Measurements from ENCODE around the gene FURIN.
"Not testable (repeated sequence)": the region's sequence is repeated elsewhere in the genome, so short reads cannot be mapped to it uniquely, and the experiment has no call there.

The FURIN gene

GRCh38 chr15:90868261-90868689, at the start of gene FURIN:
Gene FURIN, plus strand, starts transcription at chr15:90868588. Its CDS starts 7,153 bp downstream, at chr15:90875741.
- no peak for DNase-seq (ENCODE audit: low spot score)

DNA sequence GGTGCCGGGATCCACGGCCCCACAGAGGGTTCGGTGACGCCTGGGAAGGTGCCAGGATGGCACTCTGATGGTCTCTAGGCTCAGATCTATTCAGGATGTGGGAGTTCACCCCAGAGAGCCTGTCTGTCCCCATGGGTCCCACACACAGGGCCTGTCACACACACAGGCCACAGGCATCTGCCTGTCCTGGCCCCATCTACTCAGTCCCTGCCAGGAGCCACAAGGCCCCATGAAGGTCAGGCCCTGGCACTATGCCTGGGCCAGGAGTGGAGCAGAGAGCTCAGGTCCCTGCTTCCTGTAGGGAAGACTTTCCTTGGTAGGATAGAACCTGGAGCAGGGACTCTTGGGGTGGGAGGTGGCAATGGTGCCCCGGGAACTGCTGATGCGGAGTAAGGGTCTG, 49.0 kb upstream of the FURIN start:
- DNase-seq (ENCODE audit: low spot score), result peak; percentile 27

- no peak for DNase-seq (ENCODE audit: low spot score)
These were observed 48.5 kb upstream of the FURIN start for GRCh38 chr15:90819850-90820249.

- no peak for DNase-seq (ENCODE audit: low spot score)
These were observed 47.9 kb upstream of the FURIN start for GRCh38 chr15:90820481-90820880.

DNA sequence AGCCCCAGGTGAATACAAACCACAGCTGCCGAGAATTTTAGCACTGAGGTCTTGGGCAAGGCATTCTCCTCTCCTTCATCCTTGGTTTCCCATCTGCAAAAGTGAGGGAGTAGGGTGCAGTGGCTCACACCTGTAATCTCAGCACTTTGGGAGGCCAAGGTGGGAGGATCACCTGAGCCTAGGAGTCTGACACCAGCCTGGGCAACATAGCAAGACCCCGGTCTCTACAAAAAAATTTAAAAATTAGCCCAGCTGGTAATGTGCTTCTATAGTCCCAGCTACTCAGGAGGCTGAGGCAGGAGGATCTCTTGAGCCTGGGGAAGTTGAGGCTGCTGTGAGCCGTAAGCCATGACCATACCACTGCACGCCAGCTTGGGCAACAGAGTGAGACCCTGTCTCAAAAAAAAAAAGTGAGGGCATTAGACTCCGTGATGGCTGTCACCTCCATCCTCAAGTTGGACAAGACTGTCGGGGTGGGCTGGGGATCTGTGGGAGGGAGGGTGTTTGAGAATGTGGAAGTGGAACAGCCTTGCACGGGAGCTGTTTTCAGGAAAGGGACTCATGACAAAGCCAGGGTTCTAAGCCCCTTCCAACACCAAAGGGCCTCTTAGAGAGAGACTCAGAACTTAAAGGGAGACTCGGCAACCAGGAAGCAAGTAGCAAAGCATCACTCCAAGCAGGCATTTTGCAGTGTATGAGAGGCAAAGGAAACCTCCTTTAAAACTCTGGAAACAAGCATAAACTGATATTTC, 46.0 kb upstream of the FURIN start:
- DNase-seq (ENCODE audit: low spot score), result no peak

GRCh38 chr15:90823455-90823974, 44.9 kb upstream of the FURIN start:
- DNase-seq (ENCODE audit: low spot score), result no peak

DNA sequence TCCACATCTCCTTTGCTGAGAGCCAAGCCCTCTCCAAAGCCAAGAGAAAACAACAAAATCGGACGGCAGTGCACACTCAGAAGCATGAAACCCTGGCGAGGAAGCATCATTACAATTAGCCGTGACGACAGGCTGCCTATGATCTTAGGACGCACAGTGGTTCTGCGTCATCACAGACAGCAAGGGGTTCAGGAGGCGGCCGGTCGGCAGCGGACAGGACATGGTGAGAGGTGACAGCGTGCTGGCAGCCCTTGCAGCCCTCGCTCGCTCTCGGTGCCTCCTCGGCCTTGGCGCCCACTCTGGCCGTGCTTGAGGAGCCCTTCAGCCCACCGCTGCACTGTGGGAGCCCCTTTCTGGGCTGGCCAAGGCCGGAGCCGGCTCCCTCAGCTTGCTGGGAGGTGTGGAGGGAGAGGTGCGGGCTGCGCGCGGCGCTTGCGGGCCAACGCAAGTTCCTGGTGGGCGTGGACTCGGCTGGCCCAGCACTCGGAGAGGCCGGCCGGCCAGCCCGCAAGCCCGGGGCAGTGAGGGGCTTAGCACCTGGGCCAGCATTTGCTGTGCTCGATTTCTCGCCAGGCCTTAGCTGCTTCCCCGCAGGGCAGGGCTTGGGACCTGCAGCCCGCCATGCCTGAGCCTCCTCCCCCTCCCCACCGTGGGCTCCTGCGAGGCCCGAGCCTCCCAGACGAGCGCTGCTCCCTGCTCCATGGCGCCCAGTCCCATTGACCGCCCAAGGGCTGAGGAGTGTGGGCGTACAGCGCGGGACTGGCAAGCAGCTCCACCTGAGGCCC, 43.1 kb upstream of the FURIN start:
- DNase-seq (ENCODE audit: low spot score), result not testable (repeated sequence)

GRCh38 chr15:90826206-90826885, 42.0 kb upstream of the FURIN start:
- not testable (repeated sequence) for DNase-seq (ENCODE audit: low spot score)

GRCh38 chr15:90826886-90827435, 41.4 kb upstream of the FURIN start:
- no peak for DNase-seq (ENCODE audit: low spot score)

- no peak for DNase-seq (ENCODE audit: low spot score)
These were observed 40.3 kb upstream of the FURIN start for GRCh38 chr15:90828111-90828510.

DNA sequence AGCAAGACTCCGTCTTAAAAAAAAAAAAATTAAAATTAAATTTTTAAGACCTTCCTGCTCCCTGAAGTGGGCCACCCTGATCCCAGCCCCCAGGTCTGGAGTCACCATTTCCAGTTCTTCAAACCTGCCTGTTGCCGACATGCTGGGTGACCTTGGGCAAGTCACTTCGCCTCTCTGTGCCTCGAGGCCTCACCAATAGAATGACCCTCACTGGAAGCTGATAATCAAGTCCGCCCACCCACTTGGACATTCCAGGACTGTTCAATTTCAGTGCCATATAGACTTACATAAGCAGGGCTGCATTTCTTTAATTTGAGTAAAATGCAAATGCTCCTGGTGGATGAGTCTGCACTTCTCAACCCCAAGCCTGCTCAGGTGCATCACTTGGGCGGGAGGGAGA, 39.3 kb upstream of the FURIN start:
- DNase-seq (ENCODE audit: low spot score), result no peak

DNA sequence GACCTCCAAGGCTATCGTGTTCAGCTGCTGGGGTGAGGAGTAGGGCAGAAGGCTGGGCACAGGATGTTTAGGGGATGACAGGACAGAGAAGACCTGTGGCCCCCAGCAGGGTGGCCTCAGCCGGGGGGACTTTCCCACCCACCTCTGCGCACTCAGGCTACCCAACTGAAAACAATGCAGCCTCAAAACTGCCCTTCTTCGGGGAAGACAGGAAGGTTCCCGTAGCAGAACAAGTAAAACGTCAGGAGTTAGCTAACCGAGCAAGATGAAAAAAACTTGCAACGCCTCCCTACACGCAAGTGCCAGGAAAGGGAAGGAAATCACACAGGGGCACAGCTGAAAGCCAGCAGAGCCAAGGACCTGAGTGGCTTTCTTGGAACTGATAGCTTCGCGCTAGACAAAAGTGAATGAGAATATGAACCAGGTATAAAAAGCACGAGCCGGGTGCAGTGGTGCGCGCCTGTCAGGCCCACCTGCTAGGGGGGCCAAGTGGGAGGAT, 38.4 kb upstream of the FURIN start:
- DNase-seq (ENCODE audit: low spot score), result no peak

DNA sequence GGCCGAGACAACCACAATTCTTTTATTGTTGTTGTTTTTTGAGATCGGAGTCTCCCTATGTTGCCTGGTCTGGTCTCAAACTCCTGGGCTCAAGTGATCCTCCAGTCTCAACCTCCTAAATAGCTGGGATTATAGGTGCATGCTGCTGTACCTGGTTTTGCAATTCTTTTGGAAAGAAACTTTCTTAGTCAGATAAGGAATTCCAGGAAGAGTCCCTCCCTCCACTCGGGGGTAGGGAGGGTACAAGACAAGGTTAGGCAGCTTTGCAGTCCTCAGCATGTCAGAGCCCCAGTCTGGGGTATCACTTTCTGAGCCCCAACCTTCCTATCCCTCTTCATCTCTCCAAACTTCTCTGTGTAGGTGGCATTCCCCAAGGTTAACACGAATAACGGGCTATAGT, 33.8 kb upstream of the FURIN start:
- DNase-seq (ENCODE audit: low spot score), result no peak

DNA sequence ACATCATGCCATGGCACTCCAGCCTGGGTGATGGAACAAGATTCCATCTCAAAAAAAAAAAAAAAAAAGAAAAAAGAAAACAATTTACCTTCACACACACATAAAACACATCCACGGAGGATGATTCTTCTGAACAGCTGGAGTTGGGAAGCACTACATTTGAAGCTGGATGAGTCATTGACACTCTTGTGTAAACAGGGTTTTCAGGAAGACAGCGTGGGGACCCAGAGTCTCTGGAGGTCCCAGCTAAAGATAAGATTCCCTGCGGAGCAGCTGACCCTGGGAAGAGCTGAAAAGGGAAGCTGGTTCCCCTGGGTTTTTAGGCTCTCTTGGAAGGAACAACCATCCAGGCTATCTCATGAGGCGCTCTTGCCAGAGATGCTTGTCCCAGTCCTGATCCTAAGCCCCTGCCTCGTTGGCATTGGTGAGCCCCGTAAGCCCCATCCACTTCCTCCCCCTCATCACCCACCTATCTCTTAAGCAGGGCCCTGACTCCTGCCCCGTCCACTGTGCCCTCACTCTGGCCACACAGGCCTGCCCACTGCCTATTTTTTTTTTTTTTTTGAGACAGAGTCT, 32.0 kb upstream of the FURIN start:
- DNase-seq (ENCODE audit: low spot score), result peak; percentile 61

DNA sequence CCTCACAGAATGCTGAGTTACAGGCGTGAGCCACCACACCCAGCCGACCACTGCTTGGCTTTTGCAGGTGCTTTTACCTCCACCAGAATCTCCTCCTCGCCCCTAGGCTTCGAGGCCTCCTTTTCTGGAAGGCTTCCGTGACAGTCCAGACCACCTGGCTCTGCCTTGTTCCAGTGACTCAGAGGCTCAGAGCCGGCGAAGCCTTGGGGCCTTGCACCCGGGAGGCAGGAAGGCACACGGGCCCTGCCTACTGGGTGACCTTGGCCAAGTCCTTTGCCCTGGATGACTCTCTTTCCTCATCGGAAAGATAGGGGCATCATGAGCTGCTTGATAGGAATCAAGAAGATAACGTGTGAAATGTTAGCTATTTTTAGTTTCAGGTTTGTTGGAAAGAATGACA, 31.3 kb upstream of the FURIN start:
- no peak for DNase-seq (ENCODE audit: low spot score)

- no peak for DNase-seq (ENCODE audit: low spot score)
These were observed 30.2 kb upstream of the FURIN start for GRCh38 chr15:90838139-90838538.

DNA sequence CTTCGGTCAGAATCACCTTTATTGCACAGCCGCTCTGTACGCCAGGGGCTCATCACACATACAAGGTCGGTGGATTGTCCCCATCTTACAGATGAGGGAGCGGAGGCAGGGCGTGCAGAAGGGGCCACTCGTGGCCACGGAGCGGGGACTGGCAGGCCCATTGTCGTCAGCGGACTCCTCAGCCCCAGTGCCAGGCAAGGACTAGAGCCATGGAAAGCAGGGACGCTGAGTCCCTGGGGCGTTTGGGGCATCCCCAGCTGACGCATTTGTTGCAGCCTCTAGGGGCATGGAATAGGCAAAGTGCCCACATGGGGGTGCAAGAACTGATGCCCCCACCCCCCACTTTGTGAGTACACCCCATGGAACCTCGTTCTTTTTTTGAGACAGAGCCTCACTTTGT, 29.8 kb upstream of the FURIN start:
- no peak for DNase-seq (ENCODE audit: low spot score)

DNA sequence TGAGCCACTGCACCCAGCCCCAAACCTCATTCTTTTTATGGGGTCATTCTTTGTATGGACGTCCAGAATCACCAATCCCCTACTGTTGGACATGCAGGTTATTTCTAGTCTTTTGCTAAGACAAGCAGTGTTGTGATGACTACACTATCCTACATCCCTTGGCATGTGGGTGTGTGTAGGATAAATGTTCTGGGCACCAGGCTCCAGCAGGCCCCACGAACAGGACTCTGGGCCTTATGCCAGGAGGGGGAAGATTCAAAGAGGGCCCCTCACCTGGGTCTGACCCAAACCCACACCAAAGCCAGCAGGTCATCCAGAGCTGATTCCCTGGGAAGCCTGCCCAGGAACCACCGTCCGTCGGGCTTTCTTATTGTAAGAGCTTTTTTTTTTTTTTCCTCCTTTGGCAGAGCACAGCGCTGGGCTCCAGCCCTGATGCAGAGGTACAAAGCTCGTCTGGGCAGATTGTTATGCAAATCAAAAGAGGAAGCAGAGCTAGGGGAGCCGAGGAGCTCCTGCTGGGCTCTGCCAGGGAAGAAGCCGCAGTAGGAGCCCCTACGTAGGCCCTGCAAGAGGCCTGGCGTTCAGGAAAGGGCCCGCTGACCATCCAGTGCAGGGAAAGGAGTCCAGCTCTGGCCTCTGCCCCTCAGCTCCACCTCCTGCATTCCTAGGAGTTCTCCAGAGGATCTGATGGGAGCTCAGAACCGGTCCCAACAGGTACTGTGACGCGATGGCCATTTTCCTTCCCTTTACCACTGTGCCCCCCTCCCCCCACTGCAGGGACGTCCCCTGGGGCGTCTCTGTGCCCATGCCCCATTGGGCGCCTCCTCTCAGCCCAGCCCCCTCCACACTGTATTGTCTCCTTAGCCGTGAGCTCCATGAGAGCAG, 29.0 kb upstream of the FURIN start:
- DNase-seq (ENCODE audit: low spot score), result no peak

GRCh38 chr15:90840157-90840855, 28.1 kb upstream of the FURIN start:
- DNase-seq (ENCODE audit: low spot score), result no peak

DNA sequence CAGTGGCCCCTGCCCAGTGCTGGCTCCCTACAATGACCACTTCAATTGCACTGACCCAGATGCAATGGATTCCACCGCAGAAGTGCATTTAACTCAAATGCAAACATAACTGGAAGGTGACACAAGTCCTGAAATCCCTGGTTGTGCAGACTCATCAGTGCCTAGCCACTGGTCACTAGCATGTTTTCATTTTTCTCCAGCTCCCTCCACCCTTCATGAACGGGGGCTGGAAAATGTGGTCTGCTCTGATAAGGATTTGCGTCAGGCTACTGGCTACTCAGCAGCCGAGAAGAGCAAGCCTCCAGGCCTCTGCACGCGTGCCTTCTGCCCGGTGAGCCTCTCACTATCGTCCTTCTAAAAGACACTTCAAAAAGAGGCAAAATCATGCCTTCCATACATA, 27.4 kb upstream of the FURIN start:
- no peak for DNase-seq (ENCODE audit: low spot score)
